K562 (cell line): Measurements from ENCODE around the gene TLR6. TPM values are rescaled to one million over a fixed set of nuclear protein-coding genes. Genes with fewer than 3 reads are reported as not detected.

Source experiments
- ATAC-seq: fragments of 200-7000 bp; cut with Tn5 transposase; 3 replicates; pipeline ENCODE4 v1.9.1; 2020; ENCODE audit warnings: moderate library complexity
- BruUV-seq: library from RNA; stranded (reverse); fragments of 400-500 nt; replicated peaks from 2 replicates; lab custom pipeline; 2021; lab: Mats Ljungman, UMichigan
- CTCF ChIA-PET: fragments of 300-600 bp; formaldehyde crosslinking; extraction: SDS; loops from one replicate; lab custom pipeline; 2021; ENCODE audit warnings: low intra/inter-chr PET ratio; lab: Yijun Ruan, JAX
- POLR2A ChIA-PET: fragments of 300-600, 350-650 bp; sonication (Branson Sonifier 250); formaldehyde crosslinking; extraction: SDS; loops from one replicate; lab custom pipeline; 2021; ENCODE audit warnings: antibody characterized with exemption, inconsistent platforms; lab: Yijun Ruan, JAX
- DNase-seq, 4 experiments: peaks; one replicate each; pipeline versions ENCODE4 v3.0.0 to v3.0.0-alpha.2; 2011 to 2018; ENCODE audit warnings: low spot score in 3 of 4, mixed read lengths in 3 of 4; ENCODE audit errors: extremely low read depth in 1 of 4
- FAIRE-seq: peaks from 2 replicates; lab custom pipeline; 2011; peaks lifted over from hg19 to GRCh38; lab: Jason Lieb, UNC
- H2AFZ ChIP-seq: 2 replicates; pipeline ENCODE4 v1.6.0; 2011; ENCODE audit warnings: low read depth, low read length, control low read depth, inconsistent platforms
- H3K27ac ChIP-seq: fragments of 200-600 bp; 3 replicates; pipeline ENCODE4 v1.8.0; 2011; ENCODE audit warnings: low read depth, mild to moderate bottlenecking, control low read depth, inconsistent platforms, low read length, moderate library complexity, mixed read lengths; ENCODE audit errors: extremely low read depth
- H3K27me3 ChIP-seq, 2 experiments: fragments of 300-600 bp in 1 of 2; 2 replicates in 1 of 2; 3 replicates in 1 of 2; pipeline versions ENCODE4 v1.6.0 to v1.8.0; 2011; ENCODE audit warnings: inconsistent platforms in 2 of 2, low read length in 2 of 2, mild to moderate bottlenecking in 1 of 2, mixed read lengths in 1 of 2, moderate library complexity in 1 of 2; ENCODE audit not compliant: control insufficient read depth in 2 of 2, insufficient read depth in 2 of 2
- H3K36me3 ChIP-seq: fragments of 300-600 bp; 3 replicates; pipeline ENCODE4 v1.8.0; 2011; ENCODE audit warnings: mild to moderate bottlenecking, low read length, inconsistent platforms; ENCODE audit not compliant: control insufficient read depth, insufficient read depth
- H3K4me1 ChIP-seq, 2 experiments: fragments of 200-600 bp in 1 of 2; replicated peaks in 1 of 2; 2 replicates in 1 of 2; 3 replicates in 1 of 2; pipeline versions ENCODE4 v1.5.1 to v1.8.0; 2011; ENCODE audit warnings: inconsistent platforms in 2 of 2, low read length in 2 of 2, mild to moderate bottlenecking in 1 of 2, mixed read lengths in 1 of 2, moderate library complexity in 1 of 2; ENCODE audit not compliant: control insufficient read depth in 2 of 2, insufficient read depth in 2 of 2
- H3K4me2 ChIP-seq: 2 replicates; pipeline ENCODE4 v1.6.1; 2011; ENCODE audit warnings: low read length, control low read depth, inconsistent platforms, mixed read lengths; ENCODE audit not compliant: insufficient read depth
- H3K4me3 ChIP-seq: fragments of 200-600 bp; sonication (generic), shearing (Covaris generic); 2 replicates; pipeline ENCODE4 v1.5.1; 2016; ENCODE audit warnings: control low read depth, inconsistent platforms
- H3K79me2 ChIP-seq: fragments of 200-600 bp; 3 replicates; pipeline ENCODE4 v1.8.0; 2011; ENCODE audit warnings: low read length, inconsistent platforms; ENCODE audit not compliant: control insufficient read depth, insufficient read depth
- H3K9ac ChIP-seq, 2 experiments: 2 replicates each; pipeline versions ENCODE4 v1.6.0 to v1.6.1; 2011; ENCODE audit warnings: low read depth in 2 of 2, low read length in 2 of 2, control low read depth in 1 of 2, inconsistent platforms in 1 of 2, mild to moderate bottlenecking in 1 of 2, mixed read lengths in 1 of 2; ENCODE audit not compliant: insufficient read depth in 1 of 2
- H3K9me1 ChIP-seq: one replicate; pipeline ENCODE4 v1.6.0; 2011; ENCODE audit warnings: inconsistent platforms, mild to moderate bottlenecking, low read length, moderate library complexity; ENCODE audit not compliant: control insufficient read depth, insufficient read depth
- H3K9me3 ChIP-seq: replicated peaks from 2 replicates; pipeline ENCODE4 v1.5.1; 2011; ENCODE audit warnings: low read depth, low read length, inconsistent platforms; ENCODE audit not compliant: control insufficient read depth, insufficient read depth
- H4K20me1 ChIP-seq: replicated peaks from 2 replicates; pipeline ENCODE4 v1.6.1; 2011; ENCODE audit warnings: low read length, inconsistent platforms, mixed read lengths; ENCODE audit not compliant: control insufficient read depth, insufficient read depth
- ATF6 ChIP-seq: sonication (generic); formaldehyde crosslinking; IDR thresholded peaks from 2 replicates; pipeline ENCODE4 v1.4.0; 2020; ENCODE audit warnings: mild to moderate bottlenecking, missing genetic modification reagents
- E2F8 ChIP-seq: fragments of 450-650 bp; IDR thresholded peaks from 2 replicates; pipeline ENCODE4 v1.7.1; 2018; ENCODE audit warnings: mild to moderate bottlenecking, low read depth; ENCODE audit not compliant: partially characterized antibody
- ETV5 ChIP-seq: sonication (generic); formaldehyde crosslinking; IDR thresholded peaks from 2 replicates; pipeline ENCODE4 v1.4.0; 2020; ENCODE audit warnings: low read depth, mild to moderate bottlenecking, missing genetic modification reagents
- HDAC1 ChIP-seq, 2 experiments: fragments of 450-650 bp; IDR thresholded peaks; 2 replicates each; pipeline ENCODE4 v1.6.1; 2016 to 2017; ENCODE audit warnings: inconsistent platforms in 1 of 2, mild to moderate bottlenecking in 1 of 2, moderate library complexity in 1 of 2
- JUN ChIP-seq, 2 experiments: sonication (generic) in 1 of 2; formaldehyde crosslinking in 1 of 2; IDR thresholded peaks; 2 replicates each; pipeline versions ENCODE4 v1.6.1 to v1.8.0; 2012 to 2022; ENCODE audit warnings: borderline replicate concordance in 2 of 2, mild to moderate bottlenecking in 2 of 2, improper control_type of control experiment in 1 of 2, low read depth in 1 of 2, low read length in 1 of 2, missing genetic modification reagents in 1 of 2
- MIER1 ChIP-seq: fragments of 450-650 bp; IDR thresholded peaks from 2 replicates; pipeline ENCODE4 v1.6.1; 2016; ENCODE audit warnings: antibody characterized with exemption, mild to moderate bottlenecking, low read depth
- NCOA4 ChIP-seq: fragments of 450-650 bp; IDR thresholded peaks from 2 replicates; pipeline ENCODE4 v1.6.1; 2018; ENCODE audit warnings: mild to moderate bottlenecking; ENCODE audit not compliant: partially characterized antibody
- RBM34 ChIP-seq: fragments of 200-400 bp; formaldehyde crosslinking; IDR thresholded peaks from 2 replicates; pipeline ENCODE4 v1.6.1; 2018; ENCODE audit warnings: low read length, borderline replicate concordance; ENCODE audit not compliant: insufficient read depth
- RBM39 ChIP-seq: fragments of 200-400 bp; formaldehyde crosslinking; optimal IDR thresholded peaks from 2 replicates; pipeline ENCODE3; 2018; ENCODE audit warnings: low read depth, low read length
- U2AF1 ChIP-seq: fragments of 200-400 bp; formaldehyde crosslinking; optimal IDR thresholded peaks from 2 replicates; pipeline ENCODE3; 2017; ENCODE audit warnings: mild to moderate bottlenecking, low read depth, low read length, moderate library complexity
- ZNF551 ChIP-seq: fragments of 250-450 bp; sonication (Bioruptor Pico); IDR thresholded peaks from 2 replicates; pipeline ENCODE4 v1.5.0; 2021; ENCODE audit warnings: mild to moderate bottlenecking, moderate library complexity
- WGBS: fragments of 100-300 bp; shearing (Covaris generic); methylation state at CpG from one replicate; pipeline ENCODE4 v1.1.6; 2016; ENCODE audit warnings: low coverage, mixed read lengths; ENCODE audit not compliant: insufficient coverage; ENCODE audit errors: missing lambda C conversion rate; 5-methylcytosine and 5-hydroxymethylcytosine counted together
- in situ Hi-C: fragments of 300-500 bp; cut with MboI; formaldehyde crosslinking; loops from 4 replicates; pipeline ENCODE4 v1.15.0; 2018; ENCODE audit warnings: inconsistent platforms, mixed read lengths
- intact Hi-C: fragments of 100-400 bp; cut with micrococcal nuclease; formaldehyde crosslinking; loops from 2 replicates; pipeline ENCODE4 v1.14.2; 2022
- polyA plus RNA-seq, 8 experiments: library from polyadenylated mRNA; depleted of rRNA in 4 of 8; stranded (reverse) in 5 of 8; unstranded in 3 of 8; fragments of >200 nt; fragmentation: Nextera tagmentation in 2 of 8; fragmentation: Illumina TruSeq in 1 of 8; extraction: Ambion mirVana in 2 of 8; extraction: Trizol in 1 of 8; gene quantifications; 2 replicates each; pipeline versions ENCODE4 v1.2.1 to v1.2.3, GENCODE V29; 2011 to 2014; ENCODE audit warnings: inconsistent platforms in 1 of 8, missing spikeins in 1 of 8
- total RNA-seq, 7 experiments: library from RNA; depleted of rRNA in 6 of 7; stranded (reverse); fragments of >200 nt in 6 of 7; fragmentation: Illumina TruSeq in 2 of 7; extraction: Trizol in 2 of 7; gene quantifications; 2 replicates each; pipeline versions ENCODE4 v1.2.1 to v1.2.3, GENCODE V29; 2011 to 2021; ENCODE audit warnings: low replicate concordance in 1 of 7
- TF ChIP-seq, protein P1 (sequence below): fragments of 250-450 bp; sonication (Bioruptor Pico); IDR thresholded peaks from 2 replicates; pipeline ENCODE4 v1.4.0; 2020; ENCODE audit warnings: mild to moderate bottlenecking, moderate library complexity
- TF ChIP-seq, protein P2 (sequence below): fragments of 250-450 bp; sonication (Bioruptor Pico); IDR thresholded peaks from 2 replicates; pipeline ENCODE4 v1.8.0; 2022; ENCODE audit warnings: moderate library complexity, mild to moderate bottlenecking, inconsistent platforms

Gene TLR6
- total and polyA plus RNA-seq, 9 of the 15 experiments (the other 6 are each of a cell fraction or from before 2014, with no cell fraction given): 0.08 to 1.9 (median 0.91) TPM

- TF ChIP-seq, protein P1, sequence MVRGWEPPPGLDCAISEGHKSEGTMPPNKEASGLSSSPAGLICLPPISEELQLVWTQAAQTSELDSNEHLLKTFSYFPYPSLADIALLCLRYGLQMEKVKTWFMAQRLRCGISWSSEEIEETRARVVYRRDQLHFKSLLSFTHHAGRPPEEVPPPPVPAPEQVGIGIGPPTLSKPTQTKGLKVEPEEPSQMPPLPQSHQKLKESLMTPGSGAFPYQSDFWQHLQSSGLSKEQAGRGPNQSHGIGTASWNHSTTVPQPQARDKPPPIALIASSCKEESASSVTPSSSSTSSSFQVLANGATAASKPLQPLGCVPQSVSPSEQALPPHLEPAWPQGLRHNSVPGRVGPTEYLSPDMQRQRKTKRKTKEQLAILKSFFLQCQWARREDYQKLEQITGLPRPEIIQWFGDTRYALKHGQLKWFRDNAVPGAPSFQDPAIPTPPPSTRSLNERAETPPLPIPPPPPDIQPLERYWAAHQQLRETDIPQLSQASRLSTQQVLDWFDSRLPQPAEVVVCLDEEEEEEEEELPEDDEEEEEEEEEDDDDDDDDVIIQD: no peak
- TF ChIP-seq, protein P2, sequence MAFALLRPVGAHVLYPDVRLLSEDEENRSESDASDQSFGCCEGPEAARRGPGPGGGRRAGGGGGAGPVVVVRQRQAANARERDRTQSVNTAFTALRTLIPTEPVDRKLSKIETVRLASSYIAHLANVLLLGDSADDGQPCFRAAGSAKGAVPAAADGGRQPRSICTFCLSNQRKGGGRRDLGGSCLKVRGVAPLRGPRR (CRISPR knock-in tag): no peak
- no peak for TF ChIP-seq HDAC1 (IDR thresholded peaks at IDR 0.05)
- TF ChIP-seq RBM39: no peak
- TF ChIP-seq MIER1: no peak
- TF ChIP-seq ETV5 (CRISPR knock-in tag): no peak
Measured at GRCh38 chr4:38780833-38781484, 75.7 kb downstream of the TLR6 start (continued).

GRCh38 chr4:38779790-38780189, 76.8 kb downstream of the TLR6 start:
- H3K79me2 ChIP-seq: no peaks in the 10 kb centered on the region
- no peaks in the 10 kb centered on the region for H4K20me1 ChIP-seq
- no peak overlapping the region for H3K4me2 ChIP-seq
- in situ Hi-C loops: no loop called here
- no peak overlapping the region for H2AFZ ChIP-seq
- 30% methylated on average over 5 of the region's 5 CpGs for WGBS
- peaks cover 0 to 9% of the 10 kb centered on the region in 2 experiments; a peak in 3 of 5 replicates for H3K27me3 ChIP-seq
- intact Hi-C loops: loop anchor here (5.0 kb wide), 1 partner anchor 78 kb away; the partner anchor contains the start of gene TLR6
- H3K4me1 ChIP-seq: no peaks in the 10 kb centered on the region
- ChIA-PET CTCF (no interaction called here), POLR2A (no interaction called here)
- H3K27ac ChIP-seq: no peak overlapping the region
- H3K36me3 ChIP-seq: no peaks in the 10 kb centered on the region
- FAIRE-seq (no peak), ATAC-seq (no peak), DNase-seq (no peak)
- BruUV-seq: no TSS peak
- H3K4me3 ChIP-seq: no peak overlapping the region
- no peaks in the 10 kb centered on the region for H3K9me1 ChIP-seq
- no peak overlapping the region for H3K9ac ChIP-seq
- no peaks in the 10 kb centered on the region for H3K9me3 ChIP-seq
- TF ChIP-seq RBM34 (no peak), NCOA4 (no peak), JUN (IDR thresholded peaks at IDR 0.05; ENCODE audit: borderline replicate concordance, low read depth, low read length) (no peak), JUN (CRISPR knock-in tag; IDR thresholded peaks at IDR 0.05; ENCODE audit: borderline replicate concordance) (no peak), ZNF551 (CRISPR knock-in tag) (no peak), U2AF1 (no peak), E2F8 (no peak), ATF6 (no peak)
